Limb (tissue), 2 donors: ENCODE data around the gene CTNNBL1.
A peak's percentile ranks its signal among the peaks of the same experiment; 100 is the strongest.

Experiments
- DNase-seq, 2 donors: peaks; one replicate each; pipeline ENCODE4 v3.0.0-alpha.2; 2016; ENCODE audit errors: extremely low spot score in 2 of 2

The CTNNBL1 gene

GRCh38 chr20:37898233-37899104, 204.6 kb downstream of the CTNNBL1 start:
- no peak for DNase-seq

- no peak for DNase-seq
These were observed 205.5 kb downstream of the CTNNBL1 start for GRCh38 chr20:37899105-37900045.

GRCh38 chr20:37901240-37901639, 207.4 kb downstream of the CTNNBL1 start:
- DNase-seq = no peak

GRCh38 chr20:37901654-37902503, 208.0 kb downstream of the CTNNBL1 start:
- DNase-seq = peak in 1 of 2 donors; percentile 82

- peak in 1 of 2 donors; percentile 76 for DNase-seq
These were observed 208.9 kb downstream of the CTNNBL1 start, which contains the start of gene VSTM2L for GRCh38 chr20:37902504-37903313. Gene VSTM2L, plus strand, starts transcription at chr20:37903127. Its CDS starts 224 bp downstream, at chr20:37903351.

- no peak for DNase-seq
These were observed 209.6 kb downstream of the CTNNBL1 start for GRCh38 chr20:37903317-37904007.

DNA sequence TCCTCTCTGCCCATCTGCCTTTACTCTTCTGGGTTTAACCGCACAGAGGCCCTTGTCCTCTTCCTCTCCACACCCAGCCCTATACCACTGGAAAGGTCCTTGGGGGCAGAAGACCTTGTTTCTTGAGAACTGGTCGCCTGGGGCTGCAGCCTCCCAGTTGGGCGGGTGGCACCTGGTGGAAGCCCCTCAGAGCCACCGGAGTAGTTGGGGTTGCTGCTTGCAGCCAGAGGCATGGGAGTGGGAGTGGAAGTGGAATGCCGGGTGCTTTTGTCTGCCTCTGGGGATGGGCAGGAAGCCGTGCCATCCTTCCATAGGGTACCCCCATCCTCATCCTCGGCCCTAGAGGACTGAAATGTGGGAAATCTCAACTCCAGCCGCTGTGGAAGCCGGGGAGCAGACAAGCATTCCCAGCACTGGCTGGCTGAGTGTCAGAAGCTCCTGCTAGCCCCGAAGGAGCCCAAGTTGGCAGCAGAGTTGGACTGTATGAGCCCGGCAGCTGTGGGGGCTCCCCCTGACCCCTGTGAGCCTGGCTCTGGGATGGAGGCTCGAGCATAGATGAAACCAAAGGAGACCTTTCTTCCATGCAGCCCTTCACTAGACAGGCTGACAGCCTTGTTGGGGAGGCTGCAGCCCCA, 210.3 kb downstream of the CTNNBL1 start:
- DNase-seq = no peak

DNA sequence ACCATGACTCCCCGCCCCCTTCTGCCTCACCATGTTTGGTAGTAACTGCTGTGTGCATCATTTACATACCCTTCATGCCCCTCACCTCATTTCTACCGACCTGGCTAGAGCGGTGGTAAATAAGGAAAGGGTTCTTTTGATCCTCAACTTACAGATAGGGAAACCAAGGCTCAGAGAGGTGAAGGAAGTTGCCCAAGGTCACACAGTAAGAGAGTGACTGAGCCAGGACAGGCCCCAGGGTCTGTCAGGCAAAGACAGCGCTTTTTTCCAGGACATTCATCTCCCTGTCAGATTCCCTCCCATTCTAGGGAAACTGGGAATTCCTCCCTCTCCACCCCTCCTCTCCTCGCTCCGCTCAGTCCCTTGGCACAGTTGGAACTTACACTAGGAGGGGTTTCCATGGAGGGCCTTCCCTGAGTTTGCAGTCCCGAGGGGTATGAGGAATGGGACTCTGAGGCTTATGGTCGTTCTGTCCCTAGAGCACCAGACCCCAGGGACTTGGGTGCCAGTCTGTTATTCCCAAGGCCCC, 211.1 kb downstream of the CTNNBL1 start:
- no peak for DNase-seq

- DNase-seq = no peak
These were observed 212.1 kb downstream of the CTNNBL1 start for GRCh38 chr20:37905671-37906613.

DNA sequence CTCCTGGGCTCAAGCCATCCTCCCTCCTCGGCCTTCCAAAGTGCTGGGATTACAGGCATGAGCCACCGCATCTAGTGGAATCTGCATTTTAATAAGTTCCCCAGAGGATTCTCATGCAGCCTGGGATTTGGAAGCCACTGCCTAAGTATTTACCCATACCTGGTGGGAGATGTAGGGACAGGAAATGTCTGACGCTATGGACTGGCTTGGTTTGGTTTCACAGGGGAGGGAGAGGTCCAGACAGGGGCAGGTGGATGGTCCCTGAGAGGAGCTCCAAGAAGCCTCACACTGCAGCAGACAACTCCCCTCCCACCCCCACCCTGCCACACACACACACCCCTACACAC, 213.5 kb downstream of the CTNNBL1 start:
- no peak for DNase-seq

DNA sequence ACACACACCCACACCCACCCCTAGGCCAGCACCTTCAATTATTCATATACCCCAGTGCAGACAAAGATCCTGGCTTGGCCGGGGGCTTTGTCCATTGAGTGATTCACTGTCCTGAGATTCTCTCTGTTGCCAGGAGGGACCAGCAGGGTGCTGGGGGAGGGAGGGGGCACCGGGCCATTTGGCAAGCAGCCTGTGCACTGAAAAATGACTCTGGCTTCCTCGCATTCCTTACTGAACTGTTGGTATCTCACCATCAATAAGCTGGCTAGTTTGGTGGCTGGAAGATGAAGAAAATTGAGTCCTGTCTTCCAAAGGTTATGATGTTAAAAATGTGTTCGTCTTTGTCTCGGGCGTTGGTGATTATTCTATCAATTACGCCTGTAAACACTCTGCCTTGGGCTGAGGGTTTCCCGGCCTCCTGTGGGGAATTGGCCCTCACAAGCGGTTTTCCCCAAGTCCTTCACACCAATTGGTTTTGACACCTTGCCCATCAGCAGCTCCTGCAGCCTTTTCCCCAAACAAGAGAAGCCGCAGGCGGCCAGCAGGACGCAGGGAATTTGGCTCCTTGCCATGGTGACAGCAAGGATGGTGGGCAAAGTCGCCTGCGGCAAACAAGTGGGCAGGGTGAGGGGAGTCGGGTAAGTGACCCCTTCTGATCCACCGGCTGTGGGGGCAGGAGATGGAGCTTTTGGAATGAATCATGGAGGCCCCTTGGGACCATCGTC, 214.0 kb downstream of the CTNNBL1 start:
- DNase-seq = peak in 1 of 2 donors; percentile 76

DNA sequence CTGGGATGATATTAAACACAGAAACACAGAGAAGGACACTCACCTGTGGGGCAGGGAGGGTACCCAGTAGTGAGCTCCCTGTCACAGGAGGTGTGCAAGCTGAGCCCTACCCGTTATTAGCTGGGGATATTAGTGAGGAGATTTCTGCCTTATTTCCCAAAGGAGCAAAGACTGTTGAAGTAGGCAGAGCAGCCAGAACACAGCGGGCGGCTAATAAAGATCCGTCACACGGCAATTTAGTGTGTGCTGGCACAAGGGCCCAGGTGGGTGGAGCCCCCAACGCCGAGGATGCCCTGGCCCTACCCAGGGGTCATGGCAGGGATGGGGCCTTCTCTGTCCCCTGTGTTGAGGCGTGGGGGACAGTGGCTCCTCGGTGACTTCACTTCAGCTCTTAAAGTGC, 217.4 kb downstream of the CTNNBL1 start:
- no peak for DNase-seq

DNA sequence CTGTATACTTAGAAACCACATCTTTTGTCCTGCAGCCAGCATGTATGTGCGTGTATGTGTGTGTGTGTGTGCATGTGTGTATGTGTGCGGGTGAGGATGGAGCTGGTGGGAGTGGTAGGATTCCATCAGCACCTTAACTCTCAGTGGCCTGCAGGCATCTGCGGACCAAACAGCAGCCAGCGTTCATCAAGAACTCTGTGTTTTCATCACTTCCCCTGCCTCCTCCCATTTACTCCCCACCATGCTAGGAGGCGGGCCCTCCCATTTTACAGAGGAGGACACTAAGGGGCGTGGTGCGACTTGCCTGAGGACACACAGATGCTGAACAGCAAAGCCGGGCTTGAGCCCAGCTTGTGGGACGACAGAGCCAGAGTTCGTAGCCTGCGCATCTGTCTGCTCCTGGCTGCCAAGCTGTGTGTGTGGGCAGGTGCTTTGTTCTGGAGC, 218.0 kb downstream of the CTNNBL1 start:
- peak; percentile 56 to 66 for DNase-seq

DNA sequence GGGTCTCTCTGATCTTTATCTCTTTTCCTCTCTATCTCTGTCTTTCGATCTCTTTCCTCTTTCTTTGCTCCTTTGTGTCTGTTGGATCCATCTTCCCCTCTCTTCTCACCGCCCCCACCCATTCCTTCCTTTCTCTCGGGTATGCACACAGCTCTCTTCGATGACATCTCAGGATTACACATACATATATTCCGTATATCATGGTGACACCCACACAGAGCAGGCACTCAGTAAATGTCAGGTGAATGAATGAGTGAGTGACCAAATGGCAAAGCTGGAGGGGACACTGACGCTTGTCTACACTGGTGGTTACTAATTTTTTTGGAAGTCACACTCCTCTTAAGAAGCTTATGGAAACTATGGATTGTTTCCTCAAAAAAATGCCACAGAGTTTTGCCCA, 219.0 kb downstream of the CTNNBL1 start:
- no peak for DNase-seq

DNA sequence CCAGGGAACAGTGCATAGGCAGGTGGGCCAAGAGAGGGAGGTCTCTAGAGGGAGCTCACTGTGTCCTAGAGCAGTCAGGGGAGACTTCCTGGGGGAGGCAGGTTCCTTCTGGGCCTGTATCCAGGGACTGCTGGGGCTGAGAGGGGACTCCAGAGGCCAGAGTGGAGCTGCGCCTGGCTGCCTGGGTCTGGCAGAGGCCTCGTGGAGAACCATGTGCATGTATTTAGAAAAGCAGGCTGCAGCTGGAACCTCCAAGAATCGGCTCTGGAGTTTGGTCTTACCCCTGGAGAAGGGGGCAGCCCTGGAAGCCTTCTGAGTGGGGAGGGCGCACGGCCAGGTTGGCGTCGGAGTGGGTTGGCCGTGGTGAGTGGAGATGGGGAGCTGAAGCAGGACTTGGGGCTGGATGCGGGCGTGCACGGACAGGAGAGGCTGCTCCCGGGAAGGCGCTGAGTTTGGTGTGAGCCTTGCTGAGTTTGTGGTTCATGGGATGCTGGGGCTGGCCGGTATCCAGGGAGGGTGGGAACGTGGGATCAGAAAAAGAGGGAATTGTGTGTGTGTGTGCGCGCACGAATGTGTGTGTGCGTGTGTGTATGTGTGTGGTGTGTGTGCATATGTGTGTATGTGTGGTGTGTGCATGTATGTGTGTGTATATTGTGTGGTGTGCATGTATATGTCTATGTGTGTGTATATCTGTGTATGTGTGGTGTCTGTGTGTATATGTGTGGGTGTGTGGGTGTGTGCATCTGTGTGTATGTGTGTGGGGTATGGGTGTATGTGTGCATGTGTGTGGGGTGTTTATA, 219.9 kb downstream of the CTNNBL1 start:
- peak in 1 of 2 donors; percentile 59 for DNase-seq

DNA sequence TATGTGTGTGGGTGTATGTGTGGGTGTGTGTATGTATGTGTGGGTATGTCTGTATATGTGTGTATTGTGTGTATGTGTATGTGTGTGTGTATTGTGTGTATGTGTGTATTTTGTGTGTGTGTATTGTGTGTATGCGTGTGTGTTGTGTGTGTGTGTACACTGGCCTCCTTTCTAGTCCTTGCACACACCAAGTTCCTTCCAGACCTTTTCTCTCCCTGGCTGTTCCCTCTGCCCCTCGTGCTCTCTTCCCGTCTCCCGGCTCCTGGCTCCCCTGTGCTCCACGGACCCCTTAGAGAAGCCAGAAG, 220.5 kb downstream of the CTNNBL1 start:
- DNase-seq = no peak
